Esophagus muscularis mucosa (tissue), 2 donors: Measurements from ENCODE around the gene RPP40.

ENCODE experiments used
- EP300 ChIP-seq: sonication (generic); formaldehyde crosslinking; IDR thresholded peaks from one replicate; pipeline ENCODE4 v1.6.1; 2017; ENCODE audit warnings: antibody characterized with exemption
- POLR2A ChIP-seq: fragments of 450-650 bp; IDR thresholded peaks from one replicate; pipeline ENCODE4 v1.6.1; 2017; ENCODE audit warnings: antibody characterized with exemption, moderate library complexity, mild to moderate bottlenecking, low read depth

DNA sequence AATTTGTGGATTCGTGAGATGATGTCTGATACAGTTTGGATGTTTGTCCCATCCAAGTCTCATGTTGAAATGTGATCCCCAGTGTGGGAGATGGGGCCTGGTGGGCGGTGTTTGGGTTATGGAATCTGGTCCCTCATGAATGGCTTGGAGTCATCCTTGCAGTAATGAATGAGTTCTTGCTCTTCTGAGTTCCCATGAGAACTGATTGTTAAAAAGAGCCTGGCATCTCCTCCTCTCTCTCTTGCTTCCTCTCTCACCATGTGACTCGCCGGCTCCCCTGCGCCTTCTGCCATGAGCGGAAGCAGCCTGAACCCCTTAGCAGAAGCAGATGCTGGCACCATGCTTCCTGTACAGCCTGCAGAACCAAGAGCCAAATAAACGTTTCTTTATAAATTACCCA is 30.5 kb upstream of the RPP40 start:
- TF ChIP-seq POLR2A (no peak), EP300 (no peak)
